Measurements from ENCODE around the gene LDLRAD3.

The LDLRAD3 gene

GRCh38 chr11:36109590-36109849 is 165.7 kb downstream of the LDLRAD3 start:
- Histone ChIP-seq H3K36me3 (ENCODE audit: control insufficient read depth, insufficient read depth, low read length) (no peaks in the 10 kb centered on the region), H3K27me3 (replicated peaks; ENCODE audit: control insufficient read depth, insufficient read depth, low read length) (no peaks in the 10 kb centered on the region; the same call in 1 of the 2 replicates), H3K4me3 (replicated peaks; ENCODE audit: low read depth, low read length) (no peak overlapping the region)
- DNase-seq (ENCODE audit: extremely low read depth, insufficient read length): no peak
- TF ChIP-seq CTCF (IDR thresholded peaks at IDR 0.05; ENCODE audit: insufficient read depth, low read length, poor library complexity, severe bottlenecking): no peak

DNA sequence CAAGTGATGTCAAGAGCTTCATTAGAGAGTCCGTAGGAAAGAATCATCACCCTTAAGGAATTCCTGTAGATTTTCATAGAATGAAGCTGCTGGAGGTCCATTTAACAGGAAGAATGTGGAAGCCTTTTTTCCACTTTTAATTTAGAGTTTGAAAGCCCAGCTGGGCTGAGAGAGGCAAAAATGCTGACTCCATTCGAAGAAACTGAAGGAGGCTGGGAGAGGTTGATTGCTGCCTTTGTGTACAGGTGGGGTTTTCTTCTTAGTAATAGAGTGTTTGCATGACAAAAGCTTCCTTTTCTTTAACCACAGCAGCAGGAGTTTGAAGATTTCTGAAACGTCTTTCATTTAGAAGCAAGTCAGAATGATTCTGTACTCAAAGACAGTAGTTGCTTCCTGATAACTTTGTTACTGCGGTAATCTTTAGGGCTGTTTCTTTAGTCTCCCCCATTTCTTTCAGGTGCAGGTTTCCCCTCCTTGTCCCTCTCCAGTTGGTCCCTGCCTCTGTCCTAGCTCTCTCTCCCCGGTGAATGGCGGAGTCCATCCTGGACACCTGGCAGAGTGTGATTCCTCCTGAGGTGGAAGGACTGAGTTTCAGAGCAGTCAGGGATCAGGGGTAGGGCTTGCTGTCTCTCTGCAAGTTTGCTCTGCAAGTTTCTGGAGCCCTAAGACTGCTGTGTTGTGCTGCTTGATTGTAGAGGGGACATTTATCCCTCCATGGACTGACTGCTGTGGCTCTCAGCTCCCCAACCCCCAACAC is 166.2 kb downstream of the LDLRAD3 start:
- Histone ChIP-seq H3K36me3 (ENCODE audit: control insufficient read depth, insufficient read depth, low read length) (no peaks in the 10 kb centered on the region), H3K4me3 (replicated peaks; ENCODE audit: low read depth, low read length) (no peak overlapping the region), H3K27me3 (replicated peaks; ENCODE audit: control insufficient read depth, insufficient read depth, low read length) (no peaks in the 10 kb centered on the region)
- TF ChIP-seq CTCF (IDR thresholded peaks at IDR 0.05; ENCODE audit: insufficient read depth, low read length, poor library complexity, severe bottlenecking): no peak
- DNase-seq (ENCODE audit: extremely low read depth, insufficient read length): peak; percentile 63

- Histone ChIP-seq H3K27me3 (replicated peaks; ENCODE audit: control insufficient read depth, insufficient read depth, low read length) (no peaks in the 10 kb centered on the region), H3K36me3 (ENCODE audit: control insufficient read depth, insufficient read depth, low read length) (no peaks in the 10 kb centered on the region), H3K4me3 (replicated peaks; ENCODE audit: low read depth, low read length) (no peak overlapping the region)
- no peak for DNase-seq (ENCODE audit: extremely low read depth, insufficient read length)
- TF ChIP-seq CTCF (IDR thresholded peaks at IDR 0.05; ENCODE audit: insufficient read depth, low read length, poor library complexity, severe bottlenecking): no peak
Observed at GRCh38 chr11:36110668-36111410, 167.0 kb downstream of the LDLRAD3 start.

- Histone ChIP-seq H3K4me3 (replicated peaks; ENCODE audit: low read depth, low read length) (no peak overlapping the region), H3K36me3 (ENCODE audit: control insufficient read depth, insufficient read depth, low read length) (no peaks in the 10 kb centered on the region), H3K27me3 (replicated peaks; ENCODE audit: control insufficient read depth, insufficient read depth, low read length) (no peaks in the 10 kb centered on the region)
- no peak for DNase-seq (ENCODE audit: extremely low read depth, insufficient read length)
- TF ChIP-seq CTCF (IDR thresholded peaks at IDR 0.05; ENCODE audit: insufficient read depth, low read length, poor library complexity, severe bottlenecking): no peak
Observed at GRCh38 chr11:36114095-36114494, 170.2 kb downstream of the LDLRAD3 start.

DNA sequence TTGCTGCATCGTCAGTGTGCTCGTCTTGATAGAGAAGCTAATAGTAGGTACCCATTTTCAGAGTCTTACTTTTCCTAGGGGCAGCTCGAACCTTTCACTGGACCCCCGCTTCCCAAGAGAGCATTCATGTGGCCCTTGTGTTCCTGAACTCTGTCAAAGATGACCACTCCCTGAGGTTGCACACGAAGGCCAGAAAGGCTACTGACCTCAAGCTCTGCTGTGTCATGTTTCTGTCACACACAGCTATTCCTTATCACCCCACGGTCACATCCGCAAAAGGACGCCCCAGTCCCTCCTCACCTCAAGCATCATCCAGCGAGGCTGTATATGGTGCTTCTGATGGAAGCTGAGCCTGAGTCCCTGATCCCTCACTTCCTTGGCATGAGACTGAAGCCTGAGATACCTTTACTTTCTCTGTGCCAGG is 171.5 kb downstream of the LDLRAD3 start:
- DNase-seq (ENCODE audit: extremely low read depth, insufficient read length): no peak
- Histone ChIP-seq H3K27me3 (replicated peaks; ENCODE audit: control insufficient read depth, insufficient read depth, low read length) (no peaks in the 10 kb centered on the region), H3K36me3 (ENCODE audit: control insufficient read depth, insufficient read depth, low read length) (no peaks in the 10 kb centered on the region), H3K4me3 (replicated peaks; ENCODE audit: low read depth, low read length) (no peak overlapping the region)
- TF ChIP-seq CTCF (IDR thresholded peaks at IDR 0.05; ENCODE audit: insufficient read depth, low read length, poor library complexity, severe bottlenecking): no peak

Measured in GM06990 (cell line).